SU-DHL-6 (cell line): ENCODE measurements around the gene DNAJC11.
"Not testable (repeated sequence)": the region's sequence is repeated elsewhere in the genome, so short reads cannot be mapped to it uniquely, and the experiment has no call there.

Experiments
- H2AFZ ChIP-seq: fragments of 200-600 bp; sonication (generic); 2 replicates; pipeline ENCODE4 v1.6.1; 2014; ENCODE audit warnings: low read depth, mild to moderate bottlenecking, moderate library complexity, mixed read lengths, antibody characterized with exemption, low read length; ENCODE audit not compliant: severe bottlenecking
- H3F3A ChIP-seq: fragments of 200-600 bp; shearing (Covaris generic); 2 replicates; pipeline ENCODE4 v1.6.0; 2016; ENCODE audit warnings: antibody characterized with exemption, mild to moderate bottlenecking; ENCODE audit not compliant: insufficient read depth
- H3K27ac ChIP-seq: fragments of 200-600 bp; sonication (generic); 2 replicates; pipeline ENCODE4 v1.5.1; 2016; ENCODE audit warnings: low read depth, mild to moderate bottlenecking, low read length, moderate library complexity, mixed read lengths
- H3K27me3 ChIP-seq: fragments of 200-600 bp; sonication (generic), shearing (Covaris generic); 2 replicates; pipeline ENCODE4 v1.6.0; 2014; ENCODE audit warnings: mild to moderate bottlenecking, low read length
- H3K36me3 ChIP-seq: fragments of 200-600 bp; sonication (generic); 2 replicates; pipeline ENCODE4 v1.6.1; 2014; ENCODE audit warnings: mild to moderate bottlenecking, low read length, mixed read lengths
- H3K4me2 ChIP-seq: fragments of 300-600, 200-600 bp; shearing (Covaris generic), sonication (generic); 2 replicates; pipeline ENCODE4 v1.6.0; 2014; ENCODE audit warnings: low read length, low read depth, mild to moderate bottlenecking; ENCODE audit not compliant: poor library complexity, severe bottlenecking
- H3K4me3 ChIP-seq: fragments of 200-600 bp; sonication (generic); 2 replicates; pipeline ENCODE4 v1.5.1; 2014; ENCODE audit warnings: antibody characterized with exemption, low read length, mild to moderate bottlenecking, mixed read lengths; ENCODE audit not compliant: insufficient read depth, poor library complexity, severe bottlenecking
- H3K79me2 ChIP-seq: fragments of 200-600 bp; sonication (generic); 2 replicates; pipeline ENCODE4 v1.6.1; 2014; ENCODE audit warnings: mild to moderate bottlenecking, low read length, moderate library complexity; ENCODE audit not compliant: insufficient read depth
- H3K9ac ChIP-seq: fragments of 200-600 bp; sonication (generic); 2 replicates; pipeline ENCODE4 v1.7.0; 2014; ENCODE audit warnings: mild to moderate bottlenecking, low read length
- H3K9me2 ChIP-seq: fragments of 200-600 bp; sonication (generic); replicated peaks from 2 replicates; pipeline ENCODE4 v1.6.1; 2014; ENCODE audit warnings: low read length; ENCODE audit not compliant: insufficient read depth
- H3K9me3 ChIP-seq: fragments of 200-600 bp; sonication (generic); 2 replicates; pipeline ENCODE4 v1.6.1; 2014; ENCODE audit warnings: low read length, mixed read lengths; ENCODE audit not compliant: insufficient read depth
- H4K20me1 ChIP-seq: fragments of 200-600 bp; sonication (generic); 2 replicates; pipeline ENCODE4 v1.6.1; 2014; ENCODE audit warnings: low read depth, mild to moderate bottlenecking, antibody characterized with exemption, low read length, moderate library complexity, mixed read lengths
- CTCF ChIP-seq: fragments of 200-600 bp; sonication (generic); IDR thresholded peaks from one replicate; pipeline ENCODE4 v1.5.1; 2017; ENCODE audit warnings: antibody characterized with exemption, mild to moderate bottlenecking, low read length, moderate library complexity; ENCODE audit not compliant: insufficient read depth, poor library complexity, severe bottlenecking
- EZH2phosphoT487 ChIP-seq: fragments of 200-600 bp; sonication (generic), shearing (Covaris generic); conservative IDR thresholded peaks from 2 replicates; pipeline ENCODE4 v1.6.1; 2018; ENCODE audit warnings: mild to moderate bottlenecking, antibody characterized with exemption, low read length, moderate library complexity, mixed read lengths

DNAJC11 gene

GRCh38 chr1:6704746-6705145, 3.1 kb upstream of the DNAJC11 start:
- Histone ChIP-seq H3K36me3 (no peaks in the 10 kb centered on the region), H3K4me2 (no peak overlapping the region), H3K9me3 (no peaks in the 10 kb centered on the region), H3K4me3 (no peak overlapping the region), H3F3A (no peaks in the 10 kb centered on the region), H3K9me2 (no peaks in the 10 kb centered on the region), H2AFZ (no peak overlapping the region), H3K27me3 (no peaks in the 10 kb centered on the region), H4K20me1 (no peaks in the 10 kb centered on the region), H3K9ac (no peak overlapping the region), H3K79me2 (peaks cover 18% of the 10 kb centered on the region), H3K27ac (no peak overlapping the region)
- TF ChIP-seq EZH2phosphoT487 (no peak), CTCF (no peak)

GRCh38 chr1:6703016-6703415, 1.4 kb upstream of the DNAJC11 start:
- Histone ChIP-seq H3K79me2 (peaks cover 34% of the 10 kb centered on the region), H3K9ac (no peak overlapping the region), H3F3A (no peaks in the 10 kb centered on the region), H3K27ac (no peak overlapping the region), H3K4me2 (no peak overlapping the region), H3K9me3 (no peaks in the 10 kb centered on the region), H3K4me3 (no peak overlapping the region), H4K20me1 (no peaks in the 10 kb centered on the region), H2AFZ (no peak overlapping the region), H3K9me2 (no peaks in the 10 kb centered on the region), H3K36me3 (no peaks in the 10 kb centered on the region), H3K27me3 (no peaks in the 10 kb centered on the region)
- TF ChIP-seq EZH2phosphoT487 (no peak), CTCF (no peak)

GRCh38 chr1:6700853-6701436, 671 bp downstream of the DNAJC11 start:
- no peak overlapping the region for H3K27ac ChIP-seq
- no peaks in the 10 kb centered on the region for H4K20me1 ChIP-seq
- H3K4me2 ChIP-seq = peak overlapping the region; percentile 90
- no peaks in the 10 kb centered on the region for H3K9me2 ChIP-seq
- H3K27me3 ChIP-seq = no peaks in the 10 kb centered on the region
- no peak overlapping the region for H2AFZ ChIP-seq
- no peaks in the 10 kb centered on the region for H3K36me3 ChIP-seq
- H3K9me3 ChIP-seq = no peaks in the 10 kb centered on the region
- TF ChIP-seq EZH2phosphoT487 = no peak
- TF ChIP-seq CTCF = no peak
- peak overlapping the region; percentile 82 for H3K4me3 ChIP-seq
- no peaks in the 10 kb centered on the region for H3F3A ChIP-seq
- H3K79me2 ChIP-seq = peaks cover 53% of the 10 kb centered on the region
- H3K9ac ChIP-seq = peak overlapping the region; percentile 82

GRCh38 chr1:6699915-6700314, 1.7 kb downstream of the DNAJC11 start:
- not testable (repeated sequence) for H4K20me1 ChIP-seq, H3K9me2 ChIP-seq, H3K27ac ChIP-seq, H3K9me3 ChIP-seq, H3K4me3 ChIP-seq, H3F3A ChIP-seq, H3K36me3 ChIP-seq, H2AFZ ChIP-seq, H3K27me3 ChIP-seq
- H3K9ac ChIP-seq = peak overlapping the region; percentile 82; the same call in 1 of the 2 replicates
- peaks cover 61% of the 10 kb centered on the region for H3K79me2 ChIP-seq
- peak overlapping the region; percentile 90 for H3K4me2 ChIP-seq
